Ramos (cell line): ENCODE data around the gene SERTAD2.

Experiments
- in situ Hi-C: fragments of 300-500 bp; cut with MboI; formaldehyde crosslinking; loops from one replicate; pipeline ENCODE4 v1.14.3; 2022; ENCODE audit warnings: low sequenced_read_pairs; ENCODE audit not compliant: unreplicated experiment

The SERTAD2 gene

DNA sequence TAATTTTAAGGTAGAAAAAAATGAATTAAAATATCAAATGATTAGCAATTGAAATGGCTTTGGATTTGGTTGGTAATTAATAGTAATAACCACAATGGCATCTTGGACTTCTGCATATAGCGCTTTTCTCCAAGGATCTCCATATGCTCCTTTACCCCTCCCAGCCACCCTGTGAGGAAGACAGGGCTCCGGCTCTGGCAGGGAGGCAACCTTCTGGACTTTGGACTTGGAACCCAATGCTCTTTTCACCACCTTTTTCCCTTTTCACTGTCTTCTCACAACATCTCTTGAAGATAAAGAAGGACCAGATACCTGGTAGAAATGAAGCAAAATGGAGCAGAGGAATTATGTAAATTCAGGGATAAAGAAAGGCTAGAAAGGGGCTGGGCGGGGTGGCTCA, 23.8 kb upstream of the SERTAD2 start:
- in situ Hi-C loops, result no loop called here

DNA sequence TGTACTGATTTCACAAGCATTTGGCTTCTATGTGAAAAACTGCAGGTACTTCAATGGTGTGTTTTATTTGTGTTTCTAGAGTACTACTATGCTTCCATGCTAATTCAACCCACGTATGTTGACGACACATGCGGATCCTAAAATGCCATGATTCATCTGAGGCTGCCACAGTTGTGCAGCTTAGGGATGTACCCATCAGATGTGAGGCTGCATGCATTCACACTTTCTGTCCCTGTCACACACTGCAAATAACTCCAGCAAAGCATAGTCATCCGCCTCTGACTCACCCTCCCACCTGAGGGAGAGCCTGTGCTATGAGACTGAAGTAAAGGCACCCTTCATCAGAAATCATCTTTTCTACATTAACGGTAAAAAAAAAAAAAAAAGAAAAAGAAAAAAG, 22.1 kb upstream of the SERTAD2 start:
- in situ Hi-C loops, result no loop called here

DNA sequence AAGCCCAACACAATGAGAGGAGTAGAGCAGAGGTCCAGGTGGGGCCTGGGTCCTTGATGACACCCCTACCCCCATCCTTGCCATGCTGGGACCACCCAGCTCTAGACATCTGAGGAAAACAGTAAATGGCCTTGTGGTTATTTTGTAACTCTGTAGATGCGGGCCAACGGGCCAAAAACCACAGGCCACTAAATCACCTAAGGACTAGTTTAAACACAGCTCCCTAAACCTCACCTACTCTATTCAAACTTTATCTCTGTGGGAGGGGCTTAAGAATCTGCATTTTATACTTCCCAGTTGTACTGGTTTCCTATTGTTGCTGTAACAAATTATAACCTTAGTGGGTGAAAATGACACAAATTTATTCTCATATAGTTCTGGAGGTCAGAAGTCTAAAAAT, 19.0 kb upstream of the SERTAD2 start:
- in situ Hi-C loops, result no loop called here

DNA sequence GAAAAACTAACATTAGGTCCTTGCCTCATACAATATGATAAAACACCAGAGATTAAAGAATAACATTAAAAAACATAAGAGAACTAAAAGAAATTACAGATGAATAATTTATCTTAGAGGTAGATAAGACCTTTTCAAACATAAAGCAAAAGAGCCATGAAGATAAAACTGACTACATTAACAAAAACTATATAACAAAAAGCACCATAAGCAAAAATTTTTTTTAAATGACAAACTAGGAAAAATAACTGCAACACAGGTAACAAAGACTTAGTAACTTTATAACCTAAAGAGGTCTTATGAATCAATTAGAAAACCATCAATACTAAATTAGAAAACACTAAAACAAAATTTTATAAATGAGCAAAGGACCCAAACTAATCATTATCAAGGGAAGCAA, 16.3 kb upstream of the SERTAD2 start:
- in situ Hi-C loops, result no loop called here

DNA sequence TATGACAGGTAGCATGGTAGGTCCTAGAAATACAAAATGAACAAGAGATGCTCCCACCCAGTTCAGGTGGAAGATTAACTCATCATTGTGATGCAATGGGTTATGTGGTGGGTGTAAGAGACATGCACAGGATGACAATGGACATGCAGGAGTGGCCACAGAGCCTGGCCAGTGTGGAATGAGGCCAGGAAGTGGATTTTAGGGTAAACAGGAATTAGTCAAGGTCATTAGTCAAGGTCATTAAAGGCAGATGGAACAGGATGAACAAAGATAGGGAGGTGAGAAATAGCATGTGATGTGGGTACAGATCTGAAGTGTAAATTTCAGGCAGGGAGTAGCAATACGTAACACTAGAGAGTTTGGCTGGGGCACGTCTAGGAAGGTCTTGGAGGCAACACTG, 15.6 kb upstream of the SERTAD2 start:
- in situ Hi-C loops, result no loop called here

DNA sequence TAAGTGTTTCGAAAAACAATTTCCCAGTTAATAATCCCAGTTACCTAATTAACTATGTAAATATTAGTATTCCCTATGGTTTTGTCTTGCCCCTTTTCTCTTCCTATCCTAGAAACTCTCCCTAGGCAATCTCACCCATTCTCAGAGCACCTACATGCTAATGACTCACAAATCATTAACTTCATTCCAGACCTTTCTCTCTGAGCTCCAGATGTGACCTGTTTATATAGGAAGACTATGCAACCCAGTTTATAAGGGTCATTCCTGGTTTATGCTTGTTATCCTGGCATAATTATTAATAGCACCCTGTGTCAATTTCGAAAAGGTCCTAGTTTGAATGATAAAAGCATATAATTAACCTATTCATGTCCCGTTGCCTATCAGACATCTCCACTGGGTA, 14.8 kb upstream of the SERTAD2 start:
- in situ Hi-C loops, result no loop called here

DNA sequence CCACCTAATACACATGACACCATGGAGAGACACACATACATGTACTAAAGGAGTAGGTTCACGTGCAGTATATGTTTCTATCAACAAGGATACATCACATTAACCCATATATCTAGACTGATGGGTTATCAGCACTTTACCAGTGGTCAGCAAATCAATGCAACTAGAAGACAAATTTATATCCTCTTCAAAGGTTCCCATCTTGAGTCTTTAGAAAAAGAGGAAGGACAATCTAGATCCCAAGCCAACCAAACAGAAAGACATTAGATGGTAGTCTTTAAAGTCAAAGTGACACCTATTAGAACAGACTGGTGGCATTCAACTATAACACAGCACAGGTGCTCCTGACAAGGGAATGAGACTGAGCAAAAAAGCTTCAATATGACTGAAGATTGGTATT, 13.8 kb upstream of the SERTAD2 start:
- in situ Hi-C loops, result no loop called here

DNA sequence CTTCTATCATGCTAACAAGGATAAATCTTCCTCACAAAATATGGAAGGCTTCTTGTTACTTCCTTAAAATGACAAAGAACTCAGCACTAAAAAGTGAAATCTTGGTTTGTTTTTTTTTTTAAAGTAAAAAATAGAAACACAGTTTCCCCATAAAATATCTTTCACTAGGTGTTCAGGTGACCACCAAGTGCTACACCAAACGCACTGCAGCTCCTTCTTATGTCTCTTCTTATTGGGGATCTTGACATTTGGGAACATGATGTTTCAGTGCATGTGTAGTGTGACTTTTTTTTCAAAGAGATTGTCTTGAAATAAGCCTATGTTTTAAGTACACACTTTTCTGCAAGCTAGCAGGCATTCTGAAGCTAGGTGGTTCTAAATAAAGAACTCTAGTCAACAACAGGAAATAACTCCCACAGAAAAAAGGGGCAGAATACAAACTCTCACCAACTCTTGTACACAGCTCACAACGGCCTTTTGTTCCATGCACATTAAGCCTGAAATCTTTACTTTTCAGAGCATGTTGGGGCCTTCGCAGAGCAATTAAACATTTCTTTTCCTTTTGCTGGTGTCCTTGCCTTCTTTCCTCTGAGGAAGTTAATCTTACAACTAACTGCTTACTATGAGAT, 13.2 kb upstream of the SERTAD2 start:
- in situ Hi-C loops, result no loop called here

DNA sequence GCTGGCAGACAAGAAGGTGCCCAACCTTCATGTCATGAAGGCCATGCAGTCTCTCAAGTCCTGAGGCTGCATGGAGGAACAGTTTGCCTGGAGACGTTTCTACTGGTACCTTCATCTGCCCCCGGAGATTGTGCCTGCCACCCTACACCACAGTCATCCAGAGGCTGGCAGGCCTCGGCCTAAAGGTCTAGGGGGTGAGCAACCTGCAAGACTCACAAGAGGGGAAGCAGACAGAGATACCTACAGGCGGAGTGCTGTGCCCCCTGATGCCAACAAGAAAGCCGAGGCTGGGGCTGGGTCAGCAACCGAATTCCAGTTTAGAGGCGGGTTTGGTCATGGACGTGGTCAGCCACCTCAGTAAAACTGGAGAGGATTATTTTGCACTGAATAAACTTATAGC, 12.0 kb upstream of the SERTAD2 start:
- in situ Hi-C loops, result no loop called here

DNA sequence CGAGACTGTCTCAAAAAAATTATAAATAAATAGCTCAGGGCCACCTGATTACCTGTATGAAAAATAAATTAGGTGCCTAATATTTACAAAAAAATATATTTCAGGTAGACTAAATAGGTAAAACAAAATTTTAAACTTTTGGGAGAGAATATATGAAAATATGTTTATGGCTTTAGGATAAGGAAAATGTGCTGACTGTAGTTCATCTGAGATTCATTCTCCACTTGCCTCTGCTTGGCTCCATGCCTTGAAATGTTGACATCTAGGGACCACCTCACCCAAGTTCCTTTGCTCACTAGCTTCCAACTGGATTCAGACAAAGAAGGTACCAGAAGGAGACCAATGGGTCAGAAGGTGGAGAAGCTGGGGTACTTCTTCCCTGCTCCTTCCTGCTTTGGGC, 9.7 kb upstream of the SERTAD2 start:
- in situ Hi-C loops, result no loop called here

DNA sequence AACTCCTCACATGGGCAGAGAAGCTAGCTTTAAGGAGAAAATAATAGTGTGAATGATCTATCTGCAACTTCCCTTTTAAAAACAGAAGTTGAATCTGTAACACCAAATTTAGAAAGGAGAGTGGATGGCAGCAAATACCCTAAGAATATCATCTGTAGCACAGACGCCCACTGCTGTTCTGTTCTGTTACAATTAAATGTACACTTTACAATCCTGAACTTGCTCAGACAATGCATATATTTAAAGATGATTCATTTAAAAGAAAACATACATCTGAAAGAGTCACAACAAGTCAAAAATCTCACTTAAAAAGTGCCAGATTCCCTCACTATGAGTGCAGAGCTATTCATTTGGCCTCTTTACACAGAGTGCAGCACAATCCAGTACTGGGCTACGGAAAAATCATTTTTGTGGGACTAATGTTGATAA, 8.0 kb upstream of the SERTAD2 start:
- in situ Hi-C loops, result no loop called here

DNA sequence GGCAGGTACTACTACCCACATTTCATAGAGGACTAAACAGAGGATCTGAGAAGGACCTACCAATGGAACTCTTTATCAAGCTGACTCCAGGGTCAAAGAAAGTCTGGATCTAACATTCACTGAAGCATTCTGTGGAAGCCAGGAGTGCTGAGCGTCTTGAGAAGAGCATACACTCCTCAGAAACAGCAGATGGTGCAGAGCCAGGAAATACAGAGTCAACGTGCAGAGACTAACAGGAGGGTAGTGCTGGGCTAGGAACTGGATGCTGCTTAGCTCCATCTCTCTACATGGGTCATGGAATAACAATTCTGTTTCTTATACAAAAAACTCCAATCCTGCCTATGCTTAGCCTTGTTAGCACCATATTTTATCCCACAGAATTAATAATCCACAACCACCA, 5.5 kb upstream of the SERTAD2 start:
- in situ Hi-C loops, result loop anchor here (5.0 to 10.0 kb wide), 3 partner anchors 73 to 376 kb away; no protein-coding TSS in a partner anchor

DNA sequence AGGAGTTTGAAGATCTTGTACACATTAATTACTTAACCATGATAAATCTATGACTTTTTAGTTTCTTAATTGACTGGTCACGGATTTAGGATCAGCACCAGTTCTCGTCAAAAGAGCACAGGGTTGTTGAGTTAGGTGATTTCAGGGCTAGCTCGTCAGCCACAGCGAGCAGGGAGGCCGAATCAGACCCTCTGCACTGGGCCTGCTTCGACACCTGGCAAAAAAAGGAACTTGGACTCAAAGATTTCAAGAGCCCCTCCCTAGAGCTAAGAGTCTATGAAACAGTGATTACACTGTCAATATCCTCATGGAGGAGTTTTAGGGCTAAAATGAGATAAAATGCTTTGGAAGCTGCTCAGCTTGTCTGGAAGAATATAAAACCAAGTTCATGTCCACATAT, 4.6 kb upstream of the SERTAD2 start:
- in situ Hi-C loops, result loop anchor here (5.0 to 10.0 kb wide), 3 partner anchors 74 to 377 kb away; no protein-coding TSS in a partner anchor

DNA sequence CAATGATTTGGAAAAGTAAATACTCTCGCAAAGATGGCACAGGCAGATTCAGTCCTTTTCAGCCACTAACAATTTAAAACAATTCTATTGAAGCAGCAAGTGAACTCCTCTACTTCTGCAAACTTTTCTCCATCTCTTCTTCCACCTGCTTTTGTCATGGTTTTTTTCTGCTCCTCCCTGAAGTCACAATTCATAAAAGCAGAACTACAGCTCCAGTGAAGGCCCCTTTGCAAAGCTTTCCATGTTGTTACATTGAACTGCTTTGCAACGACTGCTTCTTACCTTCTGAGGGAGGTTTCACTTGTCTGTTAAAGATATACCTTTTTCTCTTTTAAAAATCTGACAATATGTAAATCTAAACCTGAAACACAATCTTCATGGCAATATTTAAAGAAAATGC, 3.7 kb upstream of the SERTAD2 start:
- in situ Hi-C loops, result loop anchor here (5.0 to 10.0 kb wide), 3 partner anchors 75 to 377 kb away; no protein-coding TSS in a partner anchor

DNA sequence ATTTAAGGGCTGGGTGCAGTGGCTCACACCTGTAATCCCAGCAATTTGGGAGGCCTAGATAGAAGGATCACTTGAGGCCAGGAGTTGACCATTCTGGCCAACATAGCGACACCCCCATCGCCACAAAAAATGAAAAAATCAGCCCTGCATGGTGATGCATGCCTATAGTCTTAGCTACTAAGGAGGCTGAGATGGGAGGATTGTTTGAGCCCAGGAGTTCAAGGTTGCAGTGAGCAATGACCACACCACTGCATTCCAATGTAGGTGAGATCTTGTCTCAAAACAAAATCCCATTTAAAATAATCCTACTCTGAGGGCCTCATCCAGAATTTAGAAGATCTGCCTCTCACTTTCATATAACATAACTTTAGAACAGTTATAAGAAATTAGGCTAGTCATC, 2.7 kb upstream of the SERTAD2 start:
- in situ Hi-C loops, result loop anchor here (5.0 to 10.0 kb wide), 3 partner anchors 76 to 378 kb away; no protein-coding TSS in a partner anchor

DNA sequence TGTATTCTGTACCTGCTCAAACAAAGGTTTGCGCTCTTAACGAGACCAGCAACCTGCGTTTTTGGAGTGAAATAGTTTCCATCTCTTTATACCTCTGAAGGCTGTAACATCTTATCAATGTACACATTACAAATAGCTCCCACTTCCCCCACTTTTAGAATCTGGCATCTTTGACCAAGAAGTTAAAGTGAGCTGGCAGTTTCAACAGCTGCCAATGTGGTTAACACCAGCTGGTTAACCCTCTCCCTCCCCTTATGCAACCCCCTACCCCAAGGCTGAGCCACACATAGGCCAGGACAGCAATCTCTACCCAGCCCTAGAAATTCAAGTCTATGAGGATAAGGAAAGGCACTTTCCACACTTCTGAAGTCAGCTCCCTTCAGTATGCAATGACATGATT, 2.2 kb upstream of the SERTAD2 start:
- in situ Hi-C loops, result loop anchor here (5.0 to 10.0 kb wide), 3 partner anchors 76 to 379 kb away; no protein-coding TSS in a partner anchor

DNA sequence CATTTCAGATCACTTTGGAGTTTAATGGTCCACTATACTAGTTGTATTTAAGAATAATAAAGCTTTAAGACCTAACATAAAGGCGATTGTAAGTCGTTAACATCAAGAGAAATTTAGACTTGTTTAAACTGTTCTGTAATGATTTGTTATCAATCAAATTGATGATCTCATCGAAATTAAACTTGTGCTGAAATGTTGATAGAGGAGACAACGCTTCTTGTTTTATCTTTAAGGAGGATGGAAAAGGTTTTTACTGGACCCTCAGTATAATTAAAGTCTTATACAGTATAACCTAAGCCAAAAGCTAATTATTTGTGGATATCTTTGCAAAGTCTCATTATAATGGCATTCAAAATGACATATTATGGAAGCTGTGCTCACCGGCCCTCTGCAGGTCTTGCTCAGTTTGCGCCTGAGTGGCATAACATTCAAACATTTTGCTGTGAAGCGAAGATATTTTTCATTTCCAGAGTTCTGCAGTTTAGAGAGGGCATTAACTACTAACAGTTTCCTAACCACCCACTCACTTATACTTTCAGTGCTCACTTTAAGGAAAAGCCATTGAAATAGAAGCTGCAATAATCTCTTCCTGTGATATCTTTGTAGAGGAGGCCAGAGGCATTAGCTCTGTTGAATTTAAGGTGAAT, 1.4 kb upstream of the SERTAD2 start:
- in situ Hi-C loops, result loop anchor here (5.0 to 10.0 kb wide), 3 partner anchors 77 to 380 kb away; no protein-coding TSS in a partner anchor

DNA sequence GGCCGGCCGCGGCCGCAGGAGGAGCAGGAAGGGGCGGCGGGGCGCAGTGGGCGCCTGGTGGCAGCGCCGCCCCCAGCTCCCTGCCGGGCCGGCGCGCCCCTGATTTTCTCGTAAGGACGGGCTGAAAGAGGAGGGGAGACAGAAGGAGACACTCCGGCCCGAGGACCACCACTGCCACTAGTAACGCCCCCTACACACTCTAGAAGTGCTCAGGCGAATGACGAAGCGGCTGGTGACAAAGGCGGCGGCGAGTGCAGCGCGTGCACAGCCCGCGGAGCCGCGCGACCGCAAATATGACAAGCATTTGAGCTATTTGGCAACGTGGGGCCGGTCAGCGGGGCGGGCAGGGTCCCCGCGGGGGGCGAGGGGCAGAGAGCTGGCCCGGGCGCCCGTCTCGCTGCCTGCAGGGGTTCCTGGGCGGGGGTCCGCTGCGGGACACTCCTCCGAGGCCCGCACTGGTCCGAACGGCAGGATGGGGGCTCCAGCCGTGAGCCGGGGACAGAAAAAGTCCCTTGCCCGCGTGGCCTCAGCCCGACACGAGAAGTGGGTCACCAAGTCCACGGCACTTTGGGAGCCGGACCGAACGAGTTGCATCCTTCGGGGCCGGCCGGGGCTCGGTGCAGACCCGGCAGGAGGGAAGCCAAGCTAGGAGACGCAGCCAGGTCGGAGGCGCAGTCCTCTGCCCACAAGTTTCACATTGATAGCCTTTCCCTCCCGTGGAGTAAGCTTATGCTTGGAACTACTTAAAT, 524 bp upstream of the SERTAD2 start:
- in situ Hi-C loops, result loop anchor here (10.0 kb wide), 2 partner anchors 281 to 381 kb away; no protein-coding TSS in a partner anchor

DNA sequence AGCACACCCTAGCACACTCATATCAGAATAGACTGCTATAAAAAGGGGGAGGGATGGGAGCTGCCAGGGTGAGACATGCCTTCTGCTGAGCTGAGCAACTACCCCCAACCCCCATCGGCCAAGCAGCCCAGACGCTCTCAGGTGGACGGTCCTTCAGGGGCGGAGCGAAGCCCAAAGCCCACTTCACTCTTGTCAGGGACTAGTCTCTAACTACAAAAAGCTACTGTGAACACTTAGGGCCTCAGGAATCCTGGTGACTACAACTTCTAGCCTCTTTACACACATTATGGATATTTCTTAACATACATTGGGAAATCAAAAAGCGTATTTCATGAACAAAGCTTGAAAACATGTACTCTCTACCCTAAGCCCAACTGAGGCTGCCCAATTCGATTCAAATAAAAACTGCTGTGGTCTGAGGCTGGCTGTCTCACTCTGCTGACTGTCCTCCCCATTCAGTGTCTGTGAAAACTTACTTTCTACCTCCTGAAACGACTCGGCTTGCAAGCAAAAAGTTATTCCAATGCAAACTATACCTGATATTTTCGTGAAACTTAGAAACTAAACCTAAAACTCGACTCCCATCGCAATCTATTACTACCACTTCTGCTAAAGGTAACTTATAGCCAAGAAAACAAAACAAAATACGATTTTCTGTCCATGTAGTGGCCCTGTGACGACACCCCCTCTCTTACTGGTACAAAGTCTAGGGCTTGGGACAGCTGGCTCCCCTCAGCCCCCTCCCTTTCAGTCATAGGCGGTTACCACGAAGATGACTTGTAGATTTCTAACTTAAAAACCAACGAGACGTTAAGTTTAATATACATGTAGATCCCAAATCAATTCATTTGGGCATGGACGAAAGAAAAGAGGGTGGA, 1.2 kb downstream of the SERTAD2 start:
- in situ Hi-C loops, result loop anchor here (10.0 kb wide), 2 partner anchors 282 to 382 kb away; no protein-coding TSS in a partner anchor

DNA sequence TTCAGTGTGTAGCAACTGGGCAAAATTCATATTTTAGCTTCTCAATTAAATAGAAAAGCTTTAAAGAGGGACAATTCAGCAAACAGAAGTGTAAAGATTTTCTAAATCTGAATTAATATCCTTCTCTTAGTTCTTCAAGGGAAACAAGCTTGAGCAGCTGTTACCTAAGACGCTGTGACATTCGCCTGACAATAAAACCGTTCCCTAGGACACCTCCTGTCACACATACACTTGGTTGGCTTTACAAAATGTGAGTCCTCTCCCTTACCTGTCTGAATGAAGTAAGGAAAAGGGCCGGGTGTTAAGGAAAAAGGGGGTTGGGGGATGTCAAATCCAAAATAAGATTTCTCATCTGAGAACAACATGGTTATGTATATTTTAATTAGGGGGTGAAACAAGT, 2.1 kb downstream of the SERTAD2 start:
- in situ Hi-C loops, result loop anchor here (10.0 kb wide), 2 partner anchors 283 to 383 kb away; no protein-coding TSS in a partner anchor
